GM23248 (cell line): ENCODE measurements around the gene SUPT3H. TPM values are rescaled to one million over a fixed set of nuclear protein-coding genes. Genes with fewer than 3 reads are reported as not detected.

Experiments used
- DNase-seq: peaks from one replicate; pipeline ENCODE4 v3.0.0-alpha.2; 2015
- H2AFZ ChIP-seq: fragments of 200-600 bp; sonication (generic); 2 replicates; pipeline ENCODE4 v1.6.1; 2016; ENCODE audit warnings: antibody characterized with exemption
- H3F3A ChIP-seq: fragments of 200-600 bp; sonication (generic); 2 replicates; pipeline ENCODE4 v1.6.1; 2016; ENCODE audit warnings: mild to moderate bottlenecking, antibody characterized with exemption, mixed run types; ENCODE audit not compliant: insufficient read depth
- H3K27ac ChIP-seq: fragments of 200-600 bp; sonication (generic); 2 replicates; pipeline ENCODE4 v1.5.1; 2016; ENCODE audit warnings: mild to moderate bottlenecking
- H3K27me3 ChIP-seq: fragments of 200-600 bp; sonication (generic); replicated peaks from 2 replicates; pipeline ENCODE4 v1.6.1; 2016; ENCODE audit warnings: mild to moderate bottlenecking; ENCODE audit not compliant: insufficient read depth
- H3K36me3 ChIP-seq: fragments of 200-600 bp; sonication (generic); 2 replicates; pipeline ENCODE4 v1.6.1; 2016; ENCODE audit warnings: low read depth, mild to moderate bottlenecking
- H3K4me1 ChIP-seq: fragments of 200-600 bp; sonication (generic); 2 replicates; pipeline ENCODE4 v1.6.1; 2016; ENCODE audit warnings: mild to moderate bottlenecking; ENCODE audit not compliant: insufficient read depth
- H3K4me2 ChIP-seq: fragments of 200-600 bp; sonication (generic); one replicate; pipeline ENCODE4 v1.6.1; 2016; ENCODE audit warnings: mild to moderate bottlenecking; ENCODE audit not compliant: unreplicated experiment
- H3K4me3 ChIP-seq: fragments of 200-600 bp; sonication (generic); 2 replicates; pipeline ENCODE4 v1.5.1; 2016; ENCODE audit warnings: mild to moderate bottlenecking
- H3K79me2 ChIP-seq: fragments of 200-600 bp; sonication (generic); 2 replicates; pipeline ENCODE4 v1.6.1; 2016; ENCODE audit warnings: mild to moderate bottlenecking; ENCODE audit not compliant: insufficient read depth
- H3K9ac ChIP-seq: fragments of 200-600 bp; sonication (generic); 2 replicates; pipeline ENCODE4 v1.6.1; 2016; ENCODE audit warnings: mild to moderate bottlenecking
- H3K9me2 ChIP-seq: fragments of 200-600 bp; sonication (generic); 2 replicates; pipeline ENCODE4 v1.6.1; 2016; ENCODE audit warnings: mixed run types, mild to moderate bottlenecking, moderate library complexity; ENCODE audit not compliant: insufficient read depth
- H3K9me3 ChIP-seq: fragments of 200-600 bp; sonication (generic); one replicate; pipeline ENCODE4 v1.6.1; 2017; ENCODE audit warnings: low read depth
- H4K20me1 ChIP-seq: fragments of 200-600 bp; sonication (generic); 2 replicates; pipeline ENCODE4 v1.6.0; 2016; ENCODE audit not compliant: insufficient read depth
- EZH2 ChIP-seq: fragments of 200-600 bp; sonication (generic); IDR thresholded peaks from 2 replicates; pipeline ENCODE4 v1.6.1; 2018; ENCODE audit warnings: antibody characterized with exemption, mild to moderate bottlenecking; ENCODE audit not compliant: insufficient read depth, poor library complexity, severe bottlenecking
- EZH2phosphoT487 ChIP-seq: fragments of 200-600 bp; sonication (generic); IDR thresholded peaks from 2 replicates; pipeline ENCODE4 v1.6.1; 2018; ENCODE audit warnings: antibody characterized with exemption, moderate library complexity, mild to moderate bottlenecking, low read depth; ENCODE audit not compliant: insufficient read depth
- WGBS, 2 experiments: methylation state at CpG; one replicate each; pipeline ENCODE4 v1.1.6; 2015 to 2017; ENCODE audit warnings: low lambda C conversion rate in 2 of 2, low coverage in 1 of 2; ENCODE audit errors: missing lambda C conversion rate in 2 of 2; 5-methylcytosine and 5-hydroxymethylcytosine counted together
- in situ Hi-C: fragments of 300-500 bp; cut with MboI; formaldehyde crosslinking; loops from 2 replicates; pipeline ENCODE4 v1.15.0; 2020
- polyA plus RNA-seq: library from polyadenylated mRNA; unstranded; fragments of >200 nt; fragmentation: Nextera tagmentation; extraction: Ambion mirVana; gene quantifications from 2 replicates; pipeline ENCODE4 v1.2.1, GENCODE V29; 2016
- total RNA-seq: library from RNA; depleted of rRNA; stranded (reverse); fragments of >200 nt; shearing (Covaris generic); gene quantifications from 2 replicates; pipeline ENCODE4 v1.2.3, GENCODE V29; 2014

The SUPT3H gene
- total and polyA plus RNA-seq, 2 experiments from 2014 or later = 9.3 to 12.4 TPM

- Histone ChIP-seq H3K9me2 (no peaks in the 10 kb centered on the region), H3K4me2 (no peak overlapping the region), H3K9ac (no peak overlapping the region), H3K79me2 (no peaks in the 10 kb centered on the region), H3K27ac (no peak overlapping the region), H3K9me3 (no peaks in the 10 kb centered on the region), H4K20me1 (no peaks in the 10 kb centered on the region), H3K36me3 (no peaks in the 10 kb centered on the region), H3K4me3 (no peak overlapping the region), H3F3A (no peaks in the 10 kb centered on the region), H3K4me1 (no peaks in the 10 kb centered on the region), H3K27me3 (no peaks in the 10 kb centered on the region), H2AFZ (no peak overlapping the region)
- no peak for TF ChIP-seq EZH2phosphoT487
- no peak for TF ChIP-seq EZH2
- no peak for DNase-seq
- 91 to 92% methylated on average over 4 of the region's 4 CpGs for WGBS, 2 experiments
- in situ Hi-C loops = no loop called here
Observed at GRCh38 chr6:44983467-44984365, 394.0 kb downstream of the SUPT3H start.

- no peaks in the 10 kb centered on the region for H3K9me3 ChIP-seq
- in situ Hi-C loops = no loop called here
- no peak overlapping the region for H3K4me2 ChIP-seq
- H3K36me3 ChIP-seq = no peaks in the 10 kb centered on the region
- 96 to 98% methylated on average over 4 of the region's 4 CpGs for WGBS, 2 experiments
- H3F3A ChIP-seq = peaks cover 3% of the 10 kb centered on the region; the same call in 1 of the 2 replicates
- no peak overlapping the region for H3K4me3 ChIP-seq
- H3K79me2 ChIP-seq = no peaks in the 10 kb centered on the region
- TF ChIP-seq EZH2 = no peak
- no peak for TF ChIP-seq EZH2phosphoT487
- H3K27me3 ChIP-seq = no peaks in the 10 kb centered on the region
- DNase-seq = no peak
- no peak overlapping the region for H3K27ac ChIP-seq
- peaks cover 11% of the 10 kb centered on the region for H3K4me1 ChIP-seq
- H2AFZ ChIP-seq = no peak overlapping the region
- no peak overlapping the region for H3K9ac ChIP-seq
- H3K9me2 ChIP-seq = no peaks in the 10 kb centered on the region
- no peaks in the 10 kb centered on the region for H4K20me1 ChIP-seq
Observed at GRCh38 chr6:44980841-44981240, 396.9 kb downstream of the SUPT3H start.

- no peaks in the 10 kb centered on the region for H3K9me3 ChIP-seq
- peaks cover 3% of the 10 kb centered on the region; the same call in 1 of the 2 replicates for H3F3A ChIP-seq
- TF ChIP-seq EZH2phosphoT487 (no peak), EZH2 (no peak)
- H4K20me1 ChIP-seq = no peaks in the 10 kb centered on the region
- no peaks in the 10 kb centered on the region for H3K79me2 ChIP-seq
- no peak overlapping the region for H3K4me3 ChIP-seq
- no peak overlapping the region for H2AFZ ChIP-seq
- H3K9ac ChIP-seq = no peak overlapping the region
- no peaks in the 10 kb centered on the region for H3K27me3 ChIP-seq
- peaks cover 11% of the 10 kb centered on the region for H3K4me1 ChIP-seq
- in situ Hi-C loops = no loop called here
- no peak overlapping the region for H3K4me2 ChIP-seq
- no peaks in the 10 kb centered on the region for H3K9me2 ChIP-seq
- peak overlapping the region; percentile 24 for H3K27ac ChIP-seq
- peak; percentile 46 for DNase-seq
- H3K36me3 ChIP-seq = no peaks in the 10 kb centered on the region
Observed at GRCh38 chr6:44976677-44977641, 400.8 kb downstream of the SUPT3H start.

GRCh38 chr6:44974511-44974910 is 403.2 kb downstream of the SUPT3H start:
- Histone ChIP-seq H3K79me2 (no peaks in the 10 kb centered on the region), H2AFZ (no peak overlapping the region), H4K20me1 (no peaks in the 10 kb centered on the region), H3K27ac (no peak overlapping the region), H3K36me3 (no peaks in the 10 kb centered on the region), H3K9me3 (no peaks in the 10 kb centered on the region), H3K9ac (no peak overlapping the region), H3K4me3 (no peak overlapping the region), H3F3A (peaks cover 3% of the 10 kb centered on the region; the same call in 1 of the 2 replicates), H3K9me2 (no peaks in the 10 kb centered on the region), H3K4me1 (peaks cover 11% of the 10 kb centered on the region), H3K4me2 (no peak overlapping the region), H3K27me3 (no peaks in the 10 kb centered on the region)
- 50 to 70% methylated on average over 2 of the region's 2 CpGs for whole genome bisulfite sequencing, 2 experiments
- no peak for DNase-seq
- TF ChIP-seq EZH2 = no peak
- in situ Hi-C loops = no loop called here
